ENCODE results near the gene PCCA.
"Not testable (repeated sequence)": the region's sequence is repeated elsewhere in the genome, so short reads cannot be mapped to it uniquely, and the experiment has no call there.

Gene PCCA

DNA sequence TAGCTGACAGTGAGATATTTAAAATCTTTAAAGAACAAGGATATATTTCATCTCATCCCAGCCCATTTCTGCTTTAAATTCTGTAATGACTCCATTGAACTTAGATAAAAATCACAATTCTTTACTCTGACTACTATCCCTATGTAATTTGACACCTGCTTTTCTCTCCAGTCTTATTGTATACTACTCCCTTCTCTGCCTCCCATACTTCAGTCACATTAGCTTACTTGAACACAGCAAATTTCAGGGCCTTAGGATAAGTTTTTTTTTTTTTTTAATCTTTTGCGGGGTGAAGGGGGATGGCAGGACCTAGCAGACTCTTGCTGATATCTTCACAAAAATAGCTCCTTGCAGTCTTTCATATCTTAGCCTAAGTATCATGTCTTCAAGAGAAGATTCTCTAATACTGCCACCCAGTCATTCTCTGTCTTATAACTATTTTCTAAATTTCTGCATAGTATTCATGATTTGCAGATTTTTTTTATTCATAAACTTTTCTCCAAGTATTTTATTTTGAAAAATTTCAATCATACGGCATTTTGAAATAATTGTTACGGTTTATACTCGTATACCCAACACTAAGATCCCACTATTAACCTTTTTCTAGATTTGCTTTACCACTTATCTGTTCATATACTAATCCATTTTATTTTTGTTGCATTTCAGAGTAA is 151.4 kb downstream of the PCCA start:
- DNase-seq (ENCODE audit: low read depth in 3 of 3): no peak

DNA sequence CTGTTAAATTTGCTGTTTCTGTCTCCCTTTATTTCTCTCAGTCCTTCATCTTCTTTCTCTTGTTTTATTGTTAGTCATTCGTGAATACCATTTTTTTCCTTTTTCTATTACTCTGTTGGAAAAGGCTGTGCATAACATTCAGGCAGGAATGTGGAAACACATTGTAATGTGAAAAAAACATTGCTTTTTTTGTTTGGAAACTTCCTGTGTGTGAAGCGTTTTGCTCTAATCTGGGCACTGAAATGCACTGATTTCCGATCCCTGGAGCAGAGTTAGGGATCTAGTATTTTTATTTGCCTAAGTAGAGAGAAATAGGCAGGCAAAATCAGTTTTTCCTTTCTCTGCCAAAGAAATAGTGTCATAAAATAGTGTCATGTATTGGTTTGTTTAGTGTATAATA is 155.5 kb downstream of the PCCA start:
- no peak for DNase-seq (ENCODE audit: low read depth in 3 of 3)

DNA sequence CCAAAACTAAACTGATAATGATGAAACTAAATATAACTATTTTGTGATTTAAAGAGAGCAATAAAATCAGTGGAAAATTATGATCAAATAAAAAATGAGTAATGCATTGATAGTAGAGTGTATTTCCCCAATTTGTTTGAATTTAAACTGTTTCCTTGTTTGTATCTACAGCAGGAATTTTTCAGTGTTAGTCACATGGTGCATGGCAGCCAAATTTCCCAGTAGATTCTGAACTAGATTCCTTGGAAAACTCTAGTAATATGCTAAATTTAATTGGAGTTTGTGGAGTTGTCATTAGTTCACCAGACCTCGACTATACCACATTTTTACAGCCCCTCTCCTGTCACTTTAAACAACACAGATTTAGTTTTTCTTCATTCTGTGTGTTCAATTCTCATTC is 156.2 kb downstream of the PCCA start:
- no peak for DNase-seq (ENCODE audit: low read depth in 3 of 3)

DNA sequence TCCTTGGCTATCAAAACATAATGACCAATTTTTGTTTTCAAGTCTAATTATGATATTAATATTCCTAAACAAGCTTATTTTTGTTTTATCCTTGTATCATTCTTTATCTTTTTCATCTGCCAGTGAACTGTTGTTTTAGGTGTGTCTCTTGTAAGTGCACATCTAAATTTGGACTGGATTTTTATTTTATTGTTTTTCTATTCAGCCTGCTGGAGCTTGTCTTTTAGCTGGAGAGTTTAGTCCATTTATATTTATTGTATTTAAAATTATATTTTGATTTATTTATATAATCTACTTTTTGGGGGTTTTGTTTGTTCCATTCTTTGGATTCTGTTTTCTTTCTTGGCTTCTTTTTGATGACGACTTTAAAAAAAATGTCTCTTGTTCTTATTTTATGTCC is 159.0 kb downstream of the PCCA start:
- DNase-seq (ENCODE audit: low read depth in 3 of 3): no peak

DNA sequence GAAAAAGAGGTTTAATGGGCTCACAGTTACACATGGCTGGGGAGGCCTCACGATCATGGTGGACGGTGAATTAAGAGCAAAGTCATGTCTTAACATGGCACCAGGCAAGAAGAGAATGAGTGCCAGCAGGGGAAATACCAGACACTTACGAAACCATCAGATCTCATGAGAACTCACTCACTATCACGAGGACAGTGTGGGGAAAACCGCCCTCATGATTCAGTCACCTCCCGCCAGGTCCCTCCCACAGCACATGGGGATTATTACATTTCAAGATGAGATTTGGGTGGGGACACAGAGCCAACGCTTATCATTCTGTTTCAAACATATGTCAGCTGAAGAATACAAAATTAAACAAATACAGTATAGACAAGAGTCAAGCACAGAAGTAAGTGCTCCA is 165.1 kb downstream of the PCCA start:
- no peak for DNase-seq (ENCODE audit: low read depth in 3 of 3)

DNA sequence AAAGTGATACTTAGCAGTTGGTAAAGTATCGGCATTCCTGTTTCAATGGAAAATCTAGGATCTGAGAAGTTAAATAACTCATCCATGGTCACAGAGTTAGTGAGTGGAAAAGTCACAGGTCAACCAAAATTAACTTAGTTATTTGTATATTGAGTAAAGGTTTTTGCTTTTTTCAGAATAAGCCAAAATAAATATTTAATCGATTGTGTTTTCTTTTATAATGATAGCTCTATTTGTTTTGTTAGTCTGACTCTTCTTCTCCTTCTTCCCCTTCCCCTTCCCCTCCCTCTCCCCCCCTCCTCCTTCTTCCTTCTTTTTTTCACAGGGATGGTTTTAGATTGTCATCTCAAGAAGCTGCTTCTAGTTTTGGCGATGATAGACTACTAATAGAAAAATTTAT is 173.5 kb downstream of the PCCA start:
- no peak for DNase-seq (ENCODE audit: low read depth in 3 of 3)

DNA sequence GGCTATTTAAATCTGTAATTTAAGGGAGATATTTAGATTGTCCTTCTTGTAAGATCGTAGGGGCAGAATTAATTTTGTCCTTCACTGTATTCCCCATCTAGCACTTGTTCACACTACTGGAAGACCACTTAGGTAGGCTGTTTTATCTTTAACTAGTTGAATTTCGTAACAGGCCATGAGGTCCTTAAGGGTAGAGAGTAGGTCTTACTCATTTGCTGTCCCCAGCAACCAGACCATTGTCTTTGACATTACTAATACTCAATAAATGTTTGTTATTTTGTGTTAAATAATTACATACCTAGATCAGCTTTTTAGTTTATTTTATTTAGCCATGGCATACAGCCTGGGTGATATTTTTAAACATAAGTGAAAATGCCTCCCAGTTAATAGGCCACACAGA is 177.1 kb downstream of the PCCA start:
- no peak for DNase-seq (ENCODE audit: low read depth in 3 of 3)

DNA sequence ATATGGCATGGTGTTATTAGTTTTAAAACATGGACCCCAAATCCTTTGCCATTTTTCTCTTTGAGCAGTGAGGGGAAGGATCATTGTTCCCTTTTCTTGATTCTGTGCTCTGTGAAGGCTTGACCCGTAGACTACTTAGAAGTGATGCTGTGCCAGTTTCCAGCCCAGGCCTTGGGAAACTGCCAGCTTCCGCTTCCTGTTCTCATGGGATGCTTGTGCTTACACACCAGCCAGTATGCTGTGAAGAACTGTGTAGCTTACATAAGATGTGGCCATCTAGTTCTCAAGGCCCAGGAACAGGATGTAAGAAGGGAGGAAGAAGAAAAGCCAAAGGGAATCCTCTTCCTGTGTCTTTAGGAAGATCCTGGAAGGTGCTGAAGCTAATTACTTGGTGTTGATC is 180.9 kb downstream of the PCCA start:
- no peak for DNase-seq (ENCODE audit: low read depth in 3 of 3)

DNA sequence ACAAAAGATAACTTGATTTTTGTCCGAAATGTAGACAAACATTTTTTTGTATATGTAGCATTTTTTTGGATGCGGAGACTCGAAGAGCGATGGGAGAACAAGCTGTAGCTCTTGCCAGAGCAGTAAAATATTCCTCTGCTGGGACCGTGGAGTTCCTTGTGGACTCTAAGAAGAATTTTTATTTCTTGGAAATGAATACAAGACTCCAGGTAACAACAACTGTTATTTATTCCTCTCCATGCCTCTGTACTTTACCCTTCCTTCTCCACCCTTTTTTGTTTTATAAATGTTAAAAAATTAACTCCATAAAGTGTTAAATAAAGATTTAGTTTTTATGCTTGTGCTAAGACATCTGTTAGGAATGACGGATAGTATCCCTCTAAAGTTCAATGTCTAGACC is 184.2 kb downstream of the PCCA start:
- no peak for DNase-seq (ENCODE audit: low read depth in 3 of 3)

DNA sequence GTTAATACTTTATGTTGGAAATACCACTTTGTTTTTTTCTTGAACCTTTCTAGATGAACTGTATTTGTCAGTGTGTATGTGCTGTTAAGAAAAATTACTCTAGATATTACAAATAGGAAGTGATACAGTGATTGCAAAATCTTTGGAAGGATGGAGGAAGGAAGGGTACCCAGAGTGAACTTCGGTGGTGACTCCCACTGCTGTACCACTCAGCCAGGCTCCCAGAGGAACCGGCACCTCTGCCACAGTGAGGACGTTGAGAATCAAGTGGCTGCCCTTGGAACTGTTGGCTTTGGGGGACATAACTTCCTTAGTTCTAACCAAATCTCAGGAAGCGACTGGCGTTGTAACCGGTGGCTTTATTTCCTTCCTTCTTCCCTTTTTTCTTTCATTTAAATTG is 184.7 kb downstream of the PCCA start:
- DNase-seq (ENCODE audit: low read depth in 3 of 3): no peak

DNA sequence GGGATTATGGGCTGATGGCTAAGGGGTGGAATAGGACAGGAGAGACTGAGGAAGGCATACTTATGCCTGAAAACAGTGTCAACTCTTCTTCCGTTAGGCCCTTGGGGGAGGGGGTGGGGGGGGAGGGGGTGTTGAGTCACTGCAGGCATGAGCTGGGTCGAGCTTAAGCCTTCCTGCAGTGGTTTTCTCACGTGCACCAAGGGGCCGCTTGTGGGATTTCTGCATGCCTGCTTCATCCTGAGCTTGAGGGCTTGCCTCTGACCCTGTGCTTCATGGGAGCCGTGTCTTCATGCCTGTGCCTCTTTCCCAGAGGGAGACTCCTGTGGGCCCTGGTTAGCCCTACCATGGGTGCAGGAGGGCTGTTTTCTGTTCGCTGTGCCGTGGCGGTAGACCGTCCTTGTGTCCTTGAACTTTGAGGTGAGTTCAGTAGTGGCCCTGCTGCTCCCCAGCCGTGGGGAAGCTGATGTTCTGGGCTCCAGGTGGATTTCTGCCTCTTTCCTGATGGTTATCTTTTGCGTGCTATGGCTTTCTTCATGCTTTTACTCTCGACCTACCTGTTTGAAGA is 186.1 kb downstream of the PCCA start:
- no peak for DNase-seq (ENCODE audit: low read depth in 3 of 3)

DNA sequence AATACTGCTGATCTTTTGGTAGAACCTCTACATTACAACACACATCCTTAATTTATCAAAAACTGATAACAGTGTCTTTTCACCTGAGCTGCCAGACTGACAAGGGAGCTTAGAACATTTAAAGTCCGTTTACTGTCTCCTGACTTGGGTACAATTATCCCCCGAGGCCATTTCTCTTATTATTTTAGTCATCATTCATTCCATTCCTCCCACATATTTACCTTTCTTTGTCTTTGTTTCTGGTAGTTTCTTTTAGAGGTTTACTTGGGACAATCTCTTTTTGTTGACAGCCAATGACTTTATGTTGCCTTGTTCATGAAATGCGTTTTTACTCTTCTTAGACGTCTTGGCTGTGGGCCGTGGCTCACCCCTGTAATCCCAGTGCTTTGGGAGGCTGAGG is 186.9 kb downstream of the PCCA start:
- no peak for DNase-seq (ENCODE audit: low read depth in 3 of 3)

DNA sequence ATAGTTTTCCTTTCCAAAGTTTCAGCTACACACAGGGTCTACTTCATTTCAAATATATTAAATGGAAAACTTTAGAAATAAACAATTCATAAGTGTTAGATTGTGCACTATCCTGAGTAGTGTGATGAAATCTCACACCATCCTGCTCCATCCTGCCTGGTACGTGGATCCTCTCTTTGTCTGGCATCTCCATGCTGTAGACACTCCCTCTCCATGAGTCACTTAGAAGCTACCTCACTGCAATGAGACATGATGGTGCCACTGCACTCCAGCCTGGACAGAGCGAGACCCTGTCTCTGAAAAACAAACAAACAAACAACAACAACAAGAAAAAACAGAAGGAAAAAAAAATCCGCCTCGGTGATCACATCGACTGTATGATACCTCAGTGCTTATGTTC is 191.8 kb downstream of the PCCA start:
- DNase-seq (ENCODE audit: low read depth in 3 of 3): no peak

DNA sequence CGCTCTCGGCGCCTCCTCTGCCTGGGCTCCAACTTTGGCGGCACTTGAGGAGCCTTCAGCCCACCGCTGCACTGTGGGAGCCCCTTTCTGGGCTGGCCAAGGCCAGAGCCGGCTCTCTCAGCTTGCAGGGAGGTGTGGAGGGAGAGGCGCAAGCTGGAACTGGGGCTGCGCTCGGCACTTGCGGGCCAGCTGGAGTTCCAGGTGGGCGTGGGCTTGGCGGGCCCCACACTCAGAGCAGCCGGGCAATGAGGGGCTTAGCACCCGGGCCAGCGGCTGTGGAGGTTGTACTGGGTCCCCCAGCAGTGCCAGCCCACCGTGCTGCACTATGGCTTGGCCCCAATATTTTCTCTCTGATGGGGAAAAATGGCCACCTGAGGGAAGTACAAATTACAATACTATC is 193.4 kb downstream of the PCCA start:
- DNase-seq (ENCODE audit: low read depth in 3 of 3): not testable (repeated sequence)

DNA sequence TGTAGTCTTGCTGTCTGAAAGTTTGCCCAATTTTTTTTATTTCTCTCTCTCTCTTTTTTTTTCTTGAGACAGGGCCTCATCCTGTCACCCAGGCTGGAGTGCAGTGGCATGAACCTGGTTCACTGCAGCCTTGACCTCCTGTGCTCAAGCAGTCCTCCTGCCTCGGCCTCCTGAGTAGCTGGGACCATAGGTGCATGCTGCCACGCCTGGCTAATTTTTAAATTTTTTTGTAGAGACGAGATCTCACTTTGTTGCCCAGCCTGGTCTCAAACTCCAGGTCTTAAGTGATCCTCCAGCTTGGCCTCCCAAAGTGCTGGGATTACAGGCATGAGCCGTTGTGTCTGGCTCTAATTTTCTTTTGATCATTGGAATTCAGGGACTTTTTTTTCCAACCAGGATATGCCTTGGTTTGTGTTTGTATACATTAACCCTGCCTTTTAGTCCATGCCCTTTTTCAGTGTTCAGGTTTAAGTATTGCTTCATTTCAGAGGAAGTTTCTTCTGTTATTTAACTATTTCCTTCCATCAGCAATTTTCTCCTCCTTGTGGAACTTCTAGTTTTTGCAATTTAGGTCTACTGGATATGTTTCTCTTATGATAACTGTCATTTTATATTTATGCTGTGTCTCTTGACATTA is 201.4 kb downstream of the PCCA start:
- no peak for DNase-seq (ENCODE audit: low read depth in 3 of 3)

DNA sequence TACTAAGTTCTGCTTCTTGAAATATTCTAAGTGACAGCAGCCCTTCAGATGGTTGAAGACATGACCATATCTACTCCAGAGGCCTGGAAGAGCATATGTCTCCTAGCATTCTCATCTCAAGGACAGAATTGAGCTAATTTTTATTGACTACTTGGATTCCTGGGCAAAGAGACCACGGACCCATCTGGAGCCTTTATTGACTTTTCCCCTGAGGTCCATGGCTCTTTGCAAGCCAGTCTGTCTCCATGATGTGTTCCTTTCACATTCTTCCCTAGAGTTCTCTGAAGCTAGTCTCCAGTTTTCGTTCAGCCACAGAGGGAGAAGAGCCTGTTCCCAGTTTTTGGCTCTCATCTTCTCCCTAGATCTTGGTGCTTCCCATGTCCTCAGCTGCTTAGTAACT is 202.7 kb downstream of the PCCA start:
- no peak for DNase-seq (ENCODE audit: low read depth in 3 of 3)

DNA sequence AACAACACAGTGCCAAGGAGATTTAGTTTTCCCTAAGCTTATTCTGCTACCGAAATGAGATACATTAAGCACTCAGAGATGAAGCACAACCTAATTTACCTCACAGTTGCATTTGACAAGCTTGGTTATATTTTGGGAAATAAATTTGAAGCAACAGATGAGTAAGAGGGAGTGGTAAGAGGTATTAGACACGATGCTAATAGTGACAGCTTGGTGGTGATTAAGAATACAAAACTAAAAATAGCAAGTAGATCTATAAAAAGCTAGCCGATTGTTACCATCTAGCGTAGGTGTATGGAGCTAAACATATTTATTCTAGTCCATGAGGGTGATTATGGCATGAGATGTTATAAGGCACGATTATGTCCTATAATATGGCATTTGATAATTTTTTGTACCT is 208.5 kb downstream of the PCCA start:
- no peak for DNase-seq (ENCODE audit: low read depth in 3 of 3)

DNA sequence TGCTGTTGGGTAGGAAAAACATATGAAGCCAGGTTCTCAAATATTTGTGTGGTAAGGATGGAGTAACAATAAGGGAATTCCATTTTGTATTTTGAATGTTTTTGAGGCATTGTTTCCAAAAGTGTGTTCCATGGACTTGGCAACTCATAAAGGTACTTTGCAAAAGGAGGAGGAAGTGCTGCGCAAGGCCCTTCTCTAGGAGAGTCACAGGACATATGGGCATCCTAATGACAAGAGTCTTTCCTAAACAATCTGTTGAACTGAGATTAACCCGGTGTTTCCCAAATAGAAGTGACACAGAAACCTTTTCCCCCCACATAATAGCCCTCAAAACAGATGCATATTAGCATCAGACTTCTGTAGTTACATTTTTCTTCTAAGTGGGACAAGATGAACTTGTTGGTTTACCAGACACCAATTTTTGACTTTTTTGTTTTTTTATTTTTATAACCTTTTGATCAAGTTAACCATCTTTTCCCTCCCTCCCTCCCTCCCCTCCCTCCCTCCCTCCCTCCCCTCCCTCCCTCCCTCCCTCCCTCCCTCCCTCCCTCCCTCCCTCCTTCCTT is 209.3 kb downstream of the PCCA start:
- no peak for DNase-seq (ENCODE audit: low read depth in 3 of 3)

DNA sequence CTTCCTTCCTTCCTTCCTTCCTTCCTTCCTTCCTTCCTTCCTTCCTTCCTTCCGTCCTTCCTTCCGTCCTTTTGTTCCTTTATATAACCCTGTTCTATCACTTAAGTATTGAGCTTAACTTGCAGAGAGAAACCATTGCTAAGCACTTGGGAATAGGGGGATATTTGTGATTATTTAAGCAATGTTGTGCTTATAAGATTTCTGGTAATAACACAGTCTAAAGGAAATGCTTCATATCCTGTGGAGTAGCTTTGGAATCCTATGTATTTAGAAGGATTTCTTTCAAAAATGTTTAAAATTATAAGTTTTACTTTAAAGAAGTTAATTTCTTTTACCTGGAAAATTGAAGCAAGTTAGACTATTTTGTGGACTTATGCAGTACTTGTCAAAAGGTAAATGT is 209.8 kb downstream of the PCCA start:
- DNase-seq (ENCODE audit: low read depth in 3 of 3): no peak

DNA sequence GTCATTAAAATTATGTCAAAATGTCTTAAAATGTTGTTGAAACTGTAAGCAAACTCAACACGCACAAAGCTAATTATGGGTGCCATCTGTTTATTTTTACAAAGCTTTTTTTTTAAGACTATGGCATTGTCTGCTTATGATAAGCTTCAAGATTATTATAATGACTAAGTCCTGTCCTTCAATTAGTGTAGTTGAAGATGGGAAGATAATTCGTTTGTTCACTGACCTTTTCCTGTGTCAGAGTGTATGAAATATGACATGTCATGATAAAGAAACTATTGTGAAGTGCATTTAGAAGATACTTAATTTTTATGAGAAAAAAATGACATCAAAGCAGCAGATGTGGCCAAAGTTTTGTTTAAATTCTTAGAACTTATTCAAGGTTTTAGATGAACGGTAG is 211.3 kb downstream of the PCCA start:
- no peak for DNase-seq (ENCODE audit: low read depth in 3 of 3)

DNA sequence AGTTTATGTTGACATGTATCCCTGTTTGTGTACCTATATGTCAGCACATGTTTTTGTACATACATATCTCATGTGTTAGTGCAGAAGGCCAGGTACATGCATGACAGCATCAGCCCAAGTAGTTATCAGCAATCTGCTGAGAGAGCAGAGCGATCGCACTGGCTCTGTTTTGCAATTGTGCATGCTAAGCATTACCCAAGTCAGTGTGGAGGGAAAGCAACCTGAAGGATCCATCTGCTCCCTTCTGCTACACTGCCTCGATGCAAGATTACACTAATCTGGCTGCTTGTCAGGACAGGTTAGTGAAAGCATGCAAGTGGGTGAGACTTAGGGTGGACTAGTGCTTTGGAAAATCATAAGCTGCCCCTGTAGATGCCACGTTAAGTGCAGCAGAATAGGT is 211.8 kb downstream of the PCCA start:
- DNase-seq (ENCODE audit: low read depth in 3 of 3): no peak

DNA sequence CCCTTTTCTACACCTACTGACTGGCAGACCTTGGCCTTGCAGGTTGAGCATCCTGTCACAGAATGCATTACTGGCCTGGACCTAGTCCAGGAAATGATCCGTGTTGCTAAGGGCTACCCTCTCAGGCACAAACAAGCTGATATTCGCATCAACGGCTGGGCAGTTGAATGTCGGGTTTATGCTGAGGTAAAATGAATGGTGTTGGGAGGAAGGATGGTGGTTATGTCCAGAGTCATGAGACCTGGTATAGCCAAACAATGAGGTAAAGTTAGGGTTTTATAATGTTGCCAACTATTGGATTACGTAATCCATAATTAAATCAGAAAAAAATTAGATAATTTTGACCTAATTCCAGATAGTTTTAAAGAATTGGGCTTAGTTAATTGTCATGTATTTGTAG is 212.5 kb downstream of the PCCA start:
- no peak for DNase-seq (ENCODE audit: low read depth in 3 of 3)

DNA sequence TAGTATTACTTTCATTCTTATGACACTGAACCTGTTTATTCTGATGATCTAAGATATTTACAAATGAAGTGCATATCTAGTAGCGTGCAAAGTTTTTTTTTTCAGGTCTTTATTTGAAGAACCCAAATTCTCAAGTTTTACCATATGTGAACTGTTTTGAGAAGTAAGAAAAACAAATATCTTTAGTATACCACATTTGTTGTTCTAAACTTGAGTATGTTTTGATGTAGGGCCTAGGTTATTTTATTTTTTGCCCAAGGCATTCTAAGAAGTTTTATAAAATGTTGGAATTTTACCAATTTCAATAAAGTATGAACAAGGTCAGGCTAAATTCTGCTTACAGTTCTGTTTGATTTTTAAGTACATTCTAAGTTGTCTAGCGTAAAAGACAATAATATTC is 213.5 kb downstream of the PCCA start:
- DNase-seq (ENCODE audit: low read depth in 3 of 3): no peak

All from stimulated activated CD4-positive, alpha-beta T cell treated with anti-CD3 and anti-CD28 coated beads, TNF-alpha, amount 100 ng/mL, for 48 hours (primary cell).